Transverse colon (tissue), 4 donors: ENCODE measurements around the gene BMERB1.

ENCODE experiments used
- CTCF ChIP-seq, 5 experiments: fragments of 200-600 bp in 3 of 5; fragments of 450-650 bp in 2 of 5; sonication (generic) in 3 of 5; IDR thresholded peaks; 1 replicate in 2 of 5; 2 replicates in 3 of 5; pipeline ENCODE4 v1.5.1; 2016 to 2017; ENCODE audit warnings: antibody characterized with exemption in 5 of 5, inconsistent platforms in 3 of 5, mild to moderate bottlenecking in 2 of 5, moderate library complexity in 1 of 5
- EP300 ChIP-seq: sonication (generic); formaldehyde crosslinking; IDR thresholded peaks from one replicate; pipeline ENCODE4 v1.6.1; 2017; ENCODE audit warnings: antibody characterized with exemption, low read depth
- POLR2A ChIP-seq: fragments of 450-650 bp; IDR thresholded peaks from one replicate; pipeline ENCODE4 v1.6.1; 2016; ENCODE audit warnings: antibody characterized with exemption, mild to moderate bottlenecking, moderate library complexity
- POLR2AphosphoS5 ChIP-seq, 3 donors: sonication (generic); formaldehyde crosslinking; IDR thresholded peaks; one replicate each; pipeline ENCODE4 v1.6.1; 2016; ENCODE audit warnings: antibody characterized with exemption in 3 of 3

- TF ChIP-seq CTCF (IDR thresholded peaks at IDR 0.05) (no peak), POLR2A (no peak), POLR2AphosphoS5 (IDR thresholded peaks at IDR 0.05) (no peak), EP300 (no peak)
Measured at GRCh38 chr16:15517743-15518377, 83.5 kb downstream of the BMERB1 start.
